K562 (cell line): ENCODE measurements around the gene IL37. TPM values are rescaled to one million over a fixed set of nuclear protein-coding genes. Genes with fewer than 3 reads are reported as not detected.

Experiments
- ATAC-seq: fragments of 200-7000 bp; cut with Tn5 transposase; 3 replicates; pipeline ENCODE4 v1.9.1; 2020; ENCODE audit warnings: moderate library complexity
- BruUV-seq: library from RNA; stranded (reverse); fragments of 400-500 nt; replicated peaks from 2 replicates; lab custom pipeline; 2021; lab: Mats Ljungman, UMichigan
- CTCF ChIA-PET: fragments of 300-600 bp; formaldehyde crosslinking; extraction: SDS; loops from one replicate; lab custom pipeline; 2021; ENCODE audit warnings: low intra/inter-chr PET ratio; lab: Yijun Ruan, JAX
- POLR2A ChIA-PET: fragments of 300-600, 350-650 bp; sonication (Branson Sonifier 250); formaldehyde crosslinking; extraction: SDS; loops from one replicate; lab custom pipeline; 2021; ENCODE audit warnings: antibody characterized with exemption, inconsistent platforms; lab: Yijun Ruan, JAX
- DNase-seq, 4 experiments: peaks; one replicate each; pipeline versions ENCODE4 v3.0.0 to v3.0.0-alpha.2; 2011 to 2018; ENCODE audit warnings: low spot score in 3 of 4, mixed read lengths in 3 of 4; ENCODE audit errors: extremely low read depth in 1 of 4
- FAIRE-seq: peaks from 2 replicates; lab custom pipeline; 2011; peaks lifted over from hg19 to GRCh38; lab: Jason Lieb, UNC
- H2AFZ ChIP-seq: 2 replicates; pipeline ENCODE4 v1.6.0; 2011; ENCODE audit warnings: low read depth, low read length, control low read depth, inconsistent platforms
- H3K27ac ChIP-seq: fragments of 200-600 bp; 3 replicates; pipeline ENCODE4 v1.8.0; 2011; ENCODE audit warnings: low read depth, mild to moderate bottlenecking, control low read depth, inconsistent platforms, low read length, moderate library complexity, mixed read lengths; ENCODE audit errors: extremely low read depth
- H3K27me3 ChIP-seq, 2 experiments: fragments of 300-600 bp in 1 of 2; 2 replicates in 1 of 2; 3 replicates in 1 of 2; pipeline versions ENCODE4 v1.6.0 to v1.8.0; 2011; ENCODE audit warnings: inconsistent platforms in 2 of 2, low read length in 2 of 2, mild to moderate bottlenecking in 1 of 2, mixed read lengths in 1 of 2, moderate library complexity in 1 of 2; ENCODE audit not compliant: control insufficient read depth in 2 of 2, insufficient read depth in 2 of 2
- H3K36me3 ChIP-seq: fragments of 300-600 bp; 3 replicates; pipeline ENCODE4 v1.8.0; 2011; ENCODE audit warnings: mild to moderate bottlenecking, low read length, inconsistent platforms; ENCODE audit not compliant: control insufficient read depth, insufficient read depth
- H3K4me1 ChIP-seq, 2 experiments: fragments of 200-600 bp in 1 of 2; replicated peaks in 1 of 2; 2 replicates in 1 of 2; 3 replicates in 1 of 2; pipeline versions ENCODE4 v1.5.1 to v1.8.0; 2011; ENCODE audit warnings: inconsistent platforms in 2 of 2, low read length in 2 of 2, mild to moderate bottlenecking in 1 of 2, mixed read lengths in 1 of 2, moderate library complexity in 1 of 2; ENCODE audit not compliant: control insufficient read depth in 2 of 2, insufficient read depth in 2 of 2
- H3K4me2 ChIP-seq: 2 replicates; pipeline ENCODE4 v1.6.1; 2011; ENCODE audit warnings: low read length, control low read depth, inconsistent platforms, mixed read lengths; ENCODE audit not compliant: insufficient read depth
- H3K4me3 ChIP-seq: fragments of 200-600 bp; sonication (generic), shearing (Covaris generic); 2 replicates; pipeline ENCODE4 v1.5.1; 2016; ENCODE audit warnings: control low read depth, inconsistent platforms
- H3K79me2 ChIP-seq: fragments of 200-600 bp; 3 replicates; pipeline ENCODE4 v1.8.0; 2011; ENCODE audit warnings: low read length, inconsistent platforms; ENCODE audit not compliant: control insufficient read depth, insufficient read depth
- H3K9ac ChIP-seq, 2 experiments: 2 replicates each; pipeline versions ENCODE4 v1.6.0 to v1.6.1; 2011; ENCODE audit warnings: low read depth in 2 of 2, low read length in 2 of 2, control low read depth in 1 of 2, inconsistent platforms in 1 of 2, mild to moderate bottlenecking in 1 of 2, mixed read lengths in 1 of 2; ENCODE audit not compliant: insufficient read depth in 1 of 2
- H3K9me1 ChIP-seq: one replicate; pipeline ENCODE4 v1.6.0; 2011; ENCODE audit warnings: inconsistent platforms, mild to moderate bottlenecking, low read length, moderate library complexity; ENCODE audit not compliant: control insufficient read depth, insufficient read depth
- H3K9me3 ChIP-seq: replicated peaks from 2 replicates; pipeline ENCODE4 v1.5.1; 2011; ENCODE audit warnings: low read depth, low read length, inconsistent platforms; ENCODE audit not compliant: control insufficient read depth, insufficient read depth
- H4K20me1 ChIP-seq: replicated peaks from 2 replicates; pipeline ENCODE4 v1.6.1; 2011; ENCODE audit warnings: low read length, inconsistent platforms, mixed read lengths; ENCODE audit not compliant: control insufficient read depth, insufficient read depth
- CBFA2T2 ChIP-seq: fragments of 450-650 bp; conservative IDR thresholded peaks from 2 replicates; pipeline ENCODE4 v1.6.1; 2017; ENCODE audit warnings: mild to moderate bottlenecking
- CTBP1 ChIP-seq: fragments of 450-650 bp; IDR thresholded peaks from 2 replicates; pipeline ENCODE4 v1.6.1; 2016; ENCODE audit warnings: borderline replicate concordance
- POLR2AphosphoS2 ChIP-seq: IDR thresholded peaks from 2 replicates; pipeline ENCODE4 v1.6.1; 2012; ENCODE audit warnings: low read length, improper control_type of control experiment
- SPI1 ChIP-seq: IDR thresholded peaks from 2 replicates; pipeline ENCODE4 v1.6.1; 2011; ENCODE audit warnings: low read depth, low read length, control low read depth, borderline replicate concordance
- U2AF2 ChIP-seq: fragments of 200-400 bp; formaldehyde crosslinking; optimal IDR thresholded peaks from 2 replicates; pipeline ENCODE3; 2017; ENCODE audit warnings: low read depth, mild to moderate bottlenecking, low read length
- WGBS: fragments of 100-300 bp; shearing (Covaris generic); methylation state at CpG from one replicate; pipeline ENCODE4 v1.1.6; 2016; ENCODE audit warnings: low coverage, mixed read lengths; ENCODE audit not compliant: insufficient coverage; ENCODE audit errors: missing lambda C conversion rate; 5-methylcytosine and 5-hydroxymethylcytosine counted together
- in situ Hi-C: fragments of 300-500 bp; cut with MboI; formaldehyde crosslinking; loops from 4 replicates; pipeline ENCODE4 v1.15.0; 2018; ENCODE audit warnings: inconsistent platforms, mixed read lengths
- intact Hi-C: fragments of 100-400 bp; cut with micrococcal nuclease; formaldehyde crosslinking; loops from 2 replicates; pipeline ENCODE4 v1.14.2; 2022
- polyA plus RNA-seq, 8 experiments: library from polyadenylated mRNA; depleted of rRNA in 4 of 8; stranded (reverse) in 5 of 8; unstranded in 3 of 8; fragments of >200 nt; fragmentation: Nextera tagmentation in 2 of 8; fragmentation: Illumina TruSeq in 1 of 8; extraction: Ambion mirVana in 2 of 8; extraction: Trizol in 1 of 8; gene quantifications; 2 replicates each; pipeline versions ENCODE4 v1.2.1 to v1.2.3, GENCODE V29; 2011 to 2014; ENCODE audit warnings: inconsistent platforms in 1 of 8, missing spikeins in 1 of 8
- total RNA-seq, 7 experiments: library from RNA; depleted of rRNA in 6 of 7; stranded (reverse); fragments of >200 nt in 6 of 7; fragmentation: Illumina TruSeq in 2 of 7; extraction: Trizol in 2 of 7; gene quantifications; 2 replicates each; pipeline versions ENCODE4 v1.2.1 to v1.2.3, GENCODE V29; 2011 to 2021; ENCODE audit warnings: low replicate concordance in 1 of 7
- TF ChIP-seq, protein P1 (sequence below): sonication (generic); formaldehyde crosslinking; IDR thresholded peaks from 2 replicates; pipeline ENCODE4 v1.9.0; 2022; ENCODE audit warnings: mild to moderate bottlenecking, missing genetic modification reagents

Gene IL37
- total and polyA plus RNA-seq, 9 of the 15 experiments (the other 6 are each of a cell fraction or from before 2014, with no cell fraction given): not detected

DNA sequence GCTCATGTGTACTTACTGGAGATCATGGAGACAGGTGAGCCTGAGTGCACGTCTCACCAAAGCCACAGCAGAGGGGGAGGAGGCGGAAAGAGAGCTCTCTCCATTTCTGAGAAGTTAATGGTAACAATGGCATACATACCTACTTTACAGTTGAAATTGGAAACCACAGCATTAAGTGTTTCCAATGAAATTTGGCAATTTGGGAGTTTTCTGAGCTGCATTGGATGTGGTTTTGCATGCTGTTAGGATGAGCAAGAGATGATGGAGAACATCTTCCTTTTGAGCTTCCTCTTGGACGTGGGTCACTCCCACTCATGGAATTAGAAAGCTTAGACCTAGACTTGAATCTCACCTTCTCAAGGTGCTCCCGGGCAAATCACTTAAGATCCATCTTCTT, 25.5 kb upstream of the IL37 start:
- no peaks in the 10 kb centered on the region for H3K9me1 ChIP-seq
- no peaks in the 10 kb centered on the region for H3K79me2 ChIP-seq
- FAIRE-seq: no peak
- ChIA-PET CTCF (interaction anchor here (0.5 to 3.0 kb wide), 2 partner anchors 13 to 136 kb away, joined by 3 to 46 read pairs; no protein-coding TSS in a partner anchor), POLR2A (interaction anchor here (0.6 to 1.6 kb wide), 5 partner anchors 9 to 160 kb away, joined by 3 to 5 read pairs (median 4); no protein-coding TSS in a partner anchor)
- BruUV-seq: no TSS peak
- TF ChIP-seq U2AF2 (no peak), SPI1 (no peak), POLR2AphosphoS2 (no peak), CTBP1 (no peak)
- H3K27me3 ChIP-seq: no peaks in the 10 kb centered on the region
- H3K4me3 ChIP-seq: no peak overlapping the region
- WGBS: 9% methylated on average over 3 of the region's 4 CpGs
- peaks cover 0 to 12% of the 10 kb centered on the region in 2 experiments; a peak in 3 of 5 replicates for H3K4me1 ChIP-seq
- H3K36me3 ChIP-seq: no peaks in the 10 kb centered on the region
- H3K9me3 ChIP-seq: no peaks in the 10 kb centered on the region
- H3K9ac ChIP-seq: no peak overlapping the region
- no peak overlapping the region for H3K4me2 ChIP-seq
- H4K20me1 ChIP-seq: no peaks in the 10 kb centered on the region
- in situ Hi-C loops: loop anchor here (25.0 kb wide), 1 partner anchor 273 kb away; no protein-coding TSS in a partner anchor
- no peak for ATAC-seq
- 0 out of 2 replicates have a peak overlapping the region, but pooled peaks have one; percentile 20 for H2AFZ ChIP-seq
- no peak overlapping the region for H3K27ac ChIP-seq
- no peak for DNase-seq
- intact Hi-C loops: loop anchor here (1.0 to 5.0 kb wide), 2 partner anchors 57 to 136 kb away; no protein-coding TSS in a partner anchor

DNA sequence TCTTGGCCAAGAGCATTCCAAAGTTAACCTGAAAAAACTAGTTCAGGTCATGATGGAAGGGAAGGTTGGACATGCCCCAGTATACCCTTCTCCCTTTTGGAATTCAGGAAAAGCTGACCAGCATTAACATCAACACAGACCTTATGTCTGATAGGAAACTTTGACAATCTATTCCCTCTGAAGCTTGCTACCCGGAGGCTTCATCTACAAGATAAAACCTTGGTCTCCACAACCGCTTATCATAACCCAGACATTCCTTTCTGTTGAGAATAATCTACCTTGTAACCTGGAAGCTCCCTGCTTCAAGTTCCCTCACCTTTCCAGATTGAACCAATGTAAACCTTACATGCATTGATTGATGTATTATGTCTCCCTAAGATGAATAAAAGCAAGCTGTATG, 24.7 kb upstream of the IL37 start:
- FAIRE-seq (no peak), ATAC-seq (no peak), DNase-seq (no peak)
- intact Hi-C loops (loop anchor here (5.0 kb wide), 1 partner anchor 56 kb away; no protein-coding TSS in a partner anchor), in situ Hi-C loops (loop anchor here (25.0 kb wide), 1 partner anchor 274 kb away; no protein-coding TSS in a partner anchor)
- Histone ChIP-seq H3K27me3 (no peaks in the 10 kb centered on the region), H3K9me3 (no peaks in the 10 kb centered on the region), H3K4me2 (no peak overlapping the region), H3K9me1 (no peaks in the 10 kb centered on the region), H4K20me1 (no peaks in the 10 kb centered on the region), H3K4me3 (no peak overlapping the region), H2AFZ (no peak overlapping the region), H3K79me2 (no peaks in the 10 kb centered on the region), H3K9ac (no peak overlapping the region), H3K36me3 (no peaks in the 10 kb centered on the region), H3K27ac (no peak overlapping the region), H3K4me1 (peaks cover 0 to 6% of the 10 kb centered on the region in 2 experiments; a peak in 1 of 5 replicates)
- ChIA-PET CTCF (interaction anchor here (3.0 kb wide), 1 partner anchor 137 kb away, joined by 46 read pairs; no protein-coding TSS in a partner anchor), POLR2A (interaction anchor here (0.9 to 1.6 kb wide), 2 partner anchors 16 to 27 kb away, joined by 3 to 5 read pairs; no protein-coding TSS in a partner anchor)
- 0% methylated on average over 2 of the region's 2 CpGs for WGBS
- TF ChIP-seq CBFA2T2: 0 out of 2 replicates have a peak, but pooled peaks have one; percentile 18
- TF ChIP-seq, protein P1, sequence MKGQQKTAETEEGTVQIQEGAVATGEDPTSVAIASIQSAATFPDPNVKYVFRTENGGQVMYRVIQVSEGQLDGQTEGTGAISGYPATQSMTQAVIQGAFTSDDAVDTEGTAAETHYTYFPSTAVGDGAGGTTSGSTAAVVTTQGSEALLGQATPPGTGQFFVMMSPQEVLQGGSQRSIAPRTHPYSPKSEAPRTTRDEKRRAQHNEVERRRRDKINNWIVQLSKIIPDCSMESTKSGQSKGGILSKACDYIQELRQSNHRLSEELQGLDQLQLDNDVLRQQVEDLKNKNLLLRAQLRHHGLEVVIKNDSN (CRISPR knock-in tag): no peak
- BruUV-seq: no TSS peak
